GM12873 (cell line): ENCODE data around the gene FBXO41.

Source experiments
- TF ChIP-seq, protein P1 (sequence below): IDR thresholded peaks from 2 replicates; pipeline ENCODE4 v1.5.1; 2012; ENCODE audit warnings: low read depth, mild to moderate bottlenecking, moderate library complexity, low read length, control low read depth; ENCODE audit not compliant: insufficient read depth; ENCODE audit errors: missing control alignments

FBXO41 gene

DNA sequence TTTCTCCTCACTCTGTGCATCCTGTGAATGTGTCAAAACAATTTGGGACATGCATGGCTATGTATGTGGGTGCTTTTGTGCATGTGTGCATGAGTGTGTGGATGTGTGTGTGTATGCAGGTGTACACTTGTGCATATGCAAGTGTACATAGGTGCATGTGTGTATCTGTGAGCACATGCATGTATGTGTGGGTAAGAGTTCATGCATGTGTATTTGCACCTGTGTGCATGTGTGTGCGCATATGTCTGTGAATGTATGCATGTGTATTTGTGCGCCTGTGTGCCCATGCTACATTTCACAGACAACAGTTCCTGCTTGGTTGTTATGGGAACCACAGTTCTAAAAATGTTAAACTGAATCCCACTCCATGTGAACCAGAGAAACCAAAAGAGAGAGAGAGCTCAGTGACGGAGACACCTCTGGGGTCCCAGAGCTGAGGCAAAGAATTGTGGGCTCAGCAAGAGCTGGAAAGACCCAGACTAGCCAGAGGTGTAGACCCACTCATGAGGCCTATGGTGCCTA, 1.9 kb upstream of the FBXO41 start:
- TF ChIP-seq, protein P1, sequence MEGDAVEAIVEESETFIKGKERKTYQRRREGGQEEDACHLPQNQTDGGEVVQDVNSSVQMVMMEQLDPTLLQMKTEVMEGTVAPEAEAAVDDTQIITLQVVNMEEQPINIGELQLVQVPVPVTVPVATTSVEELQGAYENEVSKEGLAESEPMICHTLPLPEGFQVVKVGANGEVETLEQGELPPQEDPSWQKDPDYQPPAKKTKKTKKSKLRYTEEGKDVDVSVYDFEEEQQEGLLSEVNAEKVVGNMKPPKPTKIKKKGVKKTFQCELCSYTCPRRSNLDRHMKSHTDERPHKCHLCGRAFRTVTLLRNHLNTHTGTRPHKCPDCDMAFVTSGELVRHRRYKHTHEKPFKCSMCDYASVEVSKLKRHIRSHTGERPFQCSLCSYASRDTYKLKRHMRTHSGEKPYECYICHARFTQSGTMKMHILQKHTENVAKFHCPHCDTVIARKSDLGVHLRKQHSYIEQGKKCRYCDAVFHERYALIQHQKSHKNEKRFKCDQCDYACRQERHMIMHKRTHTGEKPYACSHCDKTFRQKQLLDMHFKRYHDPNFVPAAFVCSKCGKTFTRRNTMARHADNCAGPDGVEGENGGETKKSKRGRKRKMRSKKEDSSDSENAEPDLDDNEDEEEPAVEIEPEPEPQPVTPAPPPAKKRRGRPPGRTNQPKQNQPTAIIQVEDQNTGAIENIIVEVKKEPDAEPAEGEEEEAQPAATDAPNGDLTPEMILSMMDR: no peak

DNA sequence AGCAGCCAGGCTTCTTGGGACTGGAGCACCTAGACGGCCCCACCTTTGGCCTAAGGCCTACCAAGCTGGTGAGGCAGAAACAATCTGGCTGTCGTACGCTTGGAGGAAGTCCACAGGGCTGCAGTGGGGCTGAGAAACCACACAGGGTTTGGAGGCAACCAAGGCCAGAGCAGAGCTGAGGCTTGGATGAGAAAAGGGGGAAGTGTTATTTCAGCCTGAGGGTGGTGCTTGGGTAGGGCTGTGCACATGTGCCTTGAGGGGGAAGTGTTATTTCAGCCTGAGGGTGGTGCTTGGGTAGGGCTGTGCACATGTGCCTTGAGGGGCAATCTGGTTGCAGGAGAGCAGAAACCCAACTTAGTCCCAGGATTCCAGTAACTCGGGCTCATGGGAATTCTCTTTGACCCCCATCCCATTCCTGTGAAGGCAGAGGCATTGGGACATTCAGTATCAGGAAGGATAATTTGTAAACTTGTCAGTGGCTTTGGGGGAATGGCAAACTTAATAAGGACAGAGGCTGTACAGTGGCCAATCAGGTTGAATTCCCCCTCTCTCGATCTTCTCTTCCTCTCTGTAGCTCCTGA, 971 bp upstream of the FBXO41 start:
- TF ChIP-seq, protein P1: no peak

DNA sequence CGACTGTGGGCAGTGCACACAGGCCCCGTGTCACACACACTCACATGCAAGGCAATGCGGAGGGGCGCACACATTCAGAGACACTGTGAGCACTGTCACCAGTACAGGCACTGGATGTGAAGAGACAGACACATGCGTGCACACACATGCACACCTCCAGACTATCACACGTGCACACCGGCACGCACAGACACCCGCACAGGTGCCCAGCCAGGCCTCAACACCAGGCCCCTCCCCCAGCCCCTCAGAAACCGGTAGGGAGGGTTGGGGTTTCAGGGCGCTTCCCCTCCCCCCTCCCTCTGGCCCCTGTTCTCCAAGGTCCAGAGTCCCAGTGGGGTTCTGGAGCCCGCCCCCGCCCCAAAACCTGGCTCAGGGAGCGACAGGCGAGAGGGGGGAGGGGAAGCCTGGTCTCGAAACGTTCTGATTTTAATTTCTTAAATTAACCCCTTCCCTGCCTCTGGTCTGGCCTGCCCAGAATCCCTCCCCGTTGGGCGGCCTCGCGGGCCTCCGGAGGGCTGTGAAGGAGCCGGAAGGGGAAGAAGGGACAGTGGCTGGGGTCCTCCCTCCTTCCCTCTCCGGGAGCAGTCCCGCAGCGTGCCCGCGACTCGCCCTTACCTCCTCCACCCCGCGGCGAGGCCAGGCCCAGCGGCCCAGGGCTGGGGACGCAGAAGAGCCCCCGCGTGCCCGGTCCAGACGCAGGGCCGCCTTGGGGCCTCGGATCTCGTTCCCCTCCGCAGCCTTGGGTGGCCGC, 558 bp downstream of the FBXO41 start:
- TF ChIP-seq, protein P1: no peak

DNA sequence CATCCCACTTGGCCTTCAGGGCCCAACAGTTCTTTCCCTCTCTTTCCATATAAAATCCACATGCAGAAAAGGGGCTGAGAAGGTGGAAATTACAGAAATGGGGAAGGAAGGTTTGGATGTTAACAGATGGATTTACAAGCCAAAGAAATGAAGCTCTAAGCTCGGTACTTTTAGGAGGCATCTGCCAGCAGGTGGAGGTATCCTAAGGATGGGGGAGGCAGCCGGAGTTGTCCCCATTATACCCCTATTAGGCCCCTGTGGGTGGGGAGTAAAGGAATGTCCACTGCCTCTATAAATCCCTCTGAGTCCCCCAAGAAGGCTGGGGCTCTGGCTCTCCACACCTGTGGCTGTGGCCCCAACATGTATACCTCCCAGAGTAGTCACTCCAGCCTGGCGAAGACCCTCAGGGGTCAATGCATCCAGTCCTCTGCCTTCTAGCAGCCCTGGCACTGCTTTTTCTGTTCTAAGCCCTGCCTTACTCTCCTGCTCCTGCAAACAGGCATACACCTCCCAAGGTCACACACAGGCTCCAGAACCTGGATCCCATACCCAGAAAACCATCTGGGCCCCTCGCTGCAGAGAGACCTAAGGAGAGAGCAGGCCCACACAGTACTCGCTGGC, 1.2 kb downstream of the FBXO41 start:
- TF ChIP-seq, protein P1: no peak

DNA sequence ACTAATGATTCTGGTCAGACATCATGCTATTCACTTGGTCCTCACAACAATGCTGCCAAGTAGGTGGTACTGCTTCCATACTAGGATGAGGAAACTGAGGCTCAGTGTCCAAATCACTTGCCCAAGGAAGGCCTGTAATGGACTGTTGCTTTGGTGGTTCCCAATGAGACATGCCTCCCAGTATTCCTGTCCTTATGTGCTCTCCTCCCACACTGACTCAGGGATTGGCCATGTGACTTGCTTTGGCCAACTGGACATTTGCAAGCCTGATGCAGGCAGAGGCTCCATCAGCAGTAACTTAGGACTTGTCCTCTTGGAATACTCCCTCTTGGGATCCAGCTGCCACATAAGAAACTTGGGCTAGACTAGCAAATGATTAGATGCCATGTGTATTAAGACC, 3.0 kb downstream of the FBXO41 start:
- TF ChIP-seq, protein P1: no peak

DNA sequence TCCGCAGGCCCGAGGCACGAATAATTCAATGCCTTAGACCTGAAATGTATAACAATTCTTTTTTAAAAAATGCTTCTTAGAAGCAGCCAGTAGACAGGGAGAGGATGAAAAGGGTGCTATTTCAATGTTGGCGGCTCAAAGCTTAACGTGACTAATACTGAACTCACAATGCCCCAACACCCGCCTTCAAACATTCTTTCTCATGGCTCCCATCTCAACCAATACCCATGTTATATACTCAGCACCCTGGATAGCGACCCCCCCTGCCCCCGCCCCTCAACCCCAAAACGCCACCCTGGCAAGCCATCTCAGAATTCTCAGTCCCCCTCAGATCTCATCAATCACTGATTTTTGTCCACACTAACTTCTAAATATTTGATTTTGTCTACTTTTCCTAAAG, 4.4 kb downstream of the FBXO41 start:
- TF ChIP-seq, protein P1: no peak

DNA sequence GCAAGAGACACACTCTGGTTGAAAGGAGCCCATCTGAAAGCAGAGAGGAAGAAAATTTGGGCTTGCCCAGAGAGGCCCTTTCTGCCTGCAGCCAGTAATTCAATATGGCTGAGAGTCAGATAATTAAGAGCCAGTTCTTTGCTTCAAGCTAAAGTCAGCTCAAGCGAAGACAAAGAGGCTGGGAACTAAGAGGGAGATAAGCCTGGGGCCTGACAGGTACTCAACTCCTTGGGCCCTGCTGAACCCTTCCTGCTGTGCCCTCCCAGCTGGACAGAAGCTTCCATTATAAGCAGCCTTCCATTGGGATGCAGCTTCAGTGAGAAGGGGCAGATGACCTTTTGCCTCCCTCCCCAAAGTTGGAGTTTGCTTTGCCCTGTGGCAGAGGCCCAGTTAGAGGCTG, 12.0 kb downstream of the FBXO41 start:
- TF ChIP-seq, protein P1: no peak
